ENCODE results near the gene LEP. TPM values are rescaled to one million over a fixed set of nuclear protein-coding genes. Genes with fewer than 3 reads are reported as not detected.

LEP gene
- total and polyA plus RNA-seq, 9 of the 15 experiments (the other 6 are each of a cell fraction or from before 2014, with no cell fraction given) = not detected

DNA sequence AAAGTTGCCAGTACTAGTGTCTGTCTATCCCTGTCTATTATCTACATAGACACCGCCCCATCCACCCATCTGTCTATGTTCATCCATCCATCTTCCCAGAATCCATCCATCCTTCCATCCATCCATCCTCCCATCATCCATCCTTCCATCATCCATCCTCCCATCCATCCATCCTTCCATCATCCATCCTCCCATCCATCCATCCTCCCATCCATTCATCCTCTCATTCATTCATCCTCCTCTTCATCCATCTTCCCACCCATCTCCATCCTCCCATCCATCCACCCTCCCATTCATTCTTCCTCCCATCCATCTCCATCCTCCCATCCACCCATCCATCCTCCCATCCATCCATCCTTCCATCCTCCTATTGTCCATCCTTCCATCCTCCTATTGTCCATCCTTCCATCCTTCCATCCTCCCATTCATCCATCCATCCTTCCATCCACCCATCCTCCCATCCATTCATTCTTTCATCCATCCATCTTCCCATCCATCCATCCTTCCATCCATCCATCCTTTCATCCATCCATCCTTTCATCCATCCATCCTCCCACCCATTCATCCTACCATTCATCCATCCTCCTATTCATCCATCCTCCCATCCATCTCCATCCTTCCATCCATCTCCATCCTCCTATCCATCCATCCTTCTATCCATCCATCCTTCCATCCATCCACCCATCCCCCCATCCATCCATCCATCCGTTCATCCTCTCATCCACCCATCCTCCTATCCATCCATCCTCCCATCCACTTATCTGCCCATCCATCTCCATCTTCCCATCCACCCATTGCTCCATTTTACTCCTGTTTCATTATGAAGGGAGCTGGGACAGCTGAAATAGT, 14.7 kb upstream of the LEP start:
- intact Hi-C loops (cut with micrococcal nuclease) (no loop called here), in situ Hi-C loops (cut with MboI) (no loop called here)
- Histone ChIP-seq H3K79me2 (ENCODE audit: control insufficient read depth, insufficient read depth, low read length) (no peaks in the 10 kb centered on the region), H3K36me3 (ENCODE audit: control insufficient read depth, insufficient read depth, low read length) (no peaks in the 10 kb centered on the region), H3K27me3 (ENCODE audit: control insufficient read depth in 2 of 2, insufficient read depth in 2 of 2, low read length in 2 of 2) (peaks cover 14 to 48% of the 10 kb centered on the region in 2 experiments; a peak in 4 of 5 replicates), H3K27ac (ENCODE audit: extremely low read depth, low read depth, low read length) (no peak overlapping the region), H4K20me1 (replicated peaks; ENCODE audit: control insufficient read depth, insufficient read depth, low read length) (no peaks in the 10 kb centered on the region), H2AFZ (ENCODE audit: low read depth, low read length) (no peak overlapping the region), H3K4me1 (replicated peaks in 1 of 2; ENCODE audit: control insufficient read depth in 2 of 2, insufficient read depth in 2 of 2, low read length in 2 of 2) (peaks cover 0 to 4% of the 10 kb centered on the region in 2 experiments; a peak in 1 of 5 replicates), H3K9me1 (ENCODE audit: control insufficient read depth, insufficient read depth, low read length) (no peaks in the 10 kb centered on the region), H3K9me3 (replicated peaks; ENCODE audit: control insufficient read depth, insufficient read depth, low read depth, low read length) (no peaks in the 10 kb centered on the region), H3K9ac (ENCODE audit: insufficient read depth in 1 of 2, low read depth in 2 of 2, low read length in 2 of 2) (no peak overlapping the region), H3K4me2 (ENCODE audit: insufficient read depth, low read length) (no peak overlapping the region), H3K4me3 (no peak overlapping the region)
- no TSS peak for BruUV-seq (replicated peaks)
- FAIRE-seq (no peak), DNase-seq (ENCODE audit: extremely low read depth in 1 of 4, low spot score in 3 of 4) (no peak), ATAC-seq (no peak)
- CTCF ChIA-PET (ENCODE audit: low intra/inter-chr PET ratio) = no interaction called here
- POLR2A ChIA-PET = interaction anchor here (0.9 kb wide), 1 partner anchor 9 kb away, joined by 4 read pairs; no protein-coding TSS in a partner anchor
- WGBS (ENCODE audit: insufficient coverage, low coverage, missing lambda C conversion rate) = 0% methylated on average over 2 of the region's 2 CpGs
- TF ChIP-seq KAT2B (IDR thresholded peaks at IDR 0.05; ENCODE audit: low read depth, low read length) (no peak), THRB (CRISPR knock-in tag; conservative IDR thresholded peaks at IDR 0.05) (0 out of 2 replicates have a peak, but pooled peaks have one; percentile 31), SMARCA4 (IDR thresholded peaks at IDR 0.05) (no peak), EHMT2 (IDR thresholded peaks at IDR 0.05) (peak; percentile 46; the same call in 1 of the 2 replicates), SUPT5H (IDR thresholded peaks at IDR 0.05) (no peak), HDAC1 (IDR thresholded peaks at IDR 0.05) (peak in 1 of 2 experiments; percentile 69; a peak in 1 of 4 replicates), ZFP1 (CRISPR knock-in tag; IDR thresholded peaks at IDR 0.05) (no peak), ZNF217 (CRISPR knock-in tag; IDR thresholded peaks at IDR 0.05) (no peak), HIVEP1 (CRISPR knock-in tag; IDR thresholded peaks at IDR 0.05) (no peak), SMAD3 (CRISPR knock-in tag; conservative IDR thresholded peaks at IDR 0.05) (no peak), YBX1 (IDR thresholded peaks at IDR 0.05) (0 out of 2 replicates have a peak, but pooled peaks have one; percentile 19), LARP7 (IDR thresholded peaks at IDR 0.05) (peak; percentile 7; the same call in 1 of the 2 replicates), FOS (IDR thresholded peaks at IDR 0.05; ENCODE audit: extremely low read depth, insufficient read length) (no peak), HBP1 (CRISPR knock-in tag; IDR thresholded peaks at IDR 0.05) (0 out of 2 replicates have a peak, but pooled peaks have one; percentile 45), ZBTB26 (CRISPR knock-in tag; IDR thresholded peaks at IDR 0.05) (0 out of 2 replicates have a peak, but pooled peaks have one; percentile 73), OTX1 (CRISPR knock-in tag; IDR thresholded peaks at IDR 0.05) (0 out of 2 replicates have a peak, but pooled peaks have one; percentile 2), CTBP1 (IDR thresholded peaks at IDR 0.05; ENCODE audit: borderline replicate concordance) (peak; percentile 55; the same call in 1 of the 2 replicates), ZKSCAN3 (CRISPR knock-in tag; IDR thresholded peaks at IDR 0.05) (no peak), SRSF1 (IDR thresholded peaks at IDR 0.05; ENCODE audit: low read depth, low read length) (no peak)
- TF ChIP-seq, protein P1, sequence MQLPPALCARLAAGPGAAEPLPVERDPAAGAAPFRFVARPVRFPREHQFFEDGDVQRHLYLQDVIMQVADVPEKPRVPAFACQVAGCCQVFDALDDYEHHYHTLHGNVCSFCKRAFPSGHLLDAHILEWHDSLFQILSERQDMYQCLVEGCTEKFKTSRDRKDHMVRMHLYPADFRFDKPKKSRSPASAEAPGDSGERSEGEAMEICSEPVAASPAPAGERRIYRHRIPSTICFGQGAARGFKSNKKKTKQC (CRISPR knock-in tag; IDR thresholded peaks at IDR 0.05) = no peak
